Choroid plexus epithelial cell (primary cell): ENCODE measurements around the gene TIGAR.

Experiments used
- DNase-seq: peaks from one replicate; pipeline ENCODE4 v3.0.0-alpha.2; 2010; ENCODE audit warnings: low read depth
- H3K4me3 ChIP-seq: 2 replicates; pipeline ENCODE4 v1.5.1; 2011; ENCODE audit warnings: low read depth, mild to moderate bottlenecking, control low read depth, low read length, moderate library complexity
- CTCF ChIP-seq: conservative IDR thresholded peaks from 2 replicates; pipeline ENCODE4 v1.5.1; 2011; ENCODE audit warnings: low read depth, mild to moderate bottlenecking, control low read depth, inconsistent platforms, low read length, moderate library complexity

TIGAR gene

GRCh38 chr12:4289231-4289878, 31.7 kb upstream of the TIGAR start:
- no peak for DNase-seq
- no peak for TF ChIP-seq CTCF
- no peak overlapping the region for H3K4me3 ChIP-seq

GRCh38 chr12:4289998-4290790, 30.8 kb upstream of the TIGAR start:
- H3K4me3 ChIP-seq: no peak overlapping the region
- no peak for TF ChIP-seq CTCF
- no peak for DNase-seq

GRCh38 chr12:4292341-4293073, 28.5 kb upstream of the TIGAR start:
- no peak overlapping the region for H3K4me3 ChIP-seq
- no peak for DNase-seq
- no peak for TF ChIP-seq CTCF

- no peak for TF ChIP-seq CTCF
- H3K4me3 ChIP-seq: no peak overlapping the region
- no peak for DNase-seq
These were observed 27.6 kb upstream of the TIGAR start for GRCh38 chr12:4293299-4293965.

GRCh38 chr12:4293966-4294505, 27.0 kb upstream of the TIGAR start:
- H3K4me3 ChIP-seq: no peak overlapping the region
- no peak for DNase-seq
- no peak for TF ChIP-seq CTCF

- TF ChIP-seq CTCF: no peak
- H3K4me3 ChIP-seq: no peak overlapping the region
- DNase-seq: no peak
These were observed 24.3 kb upstream of the TIGAR start for GRCh38 chr12:4296751-4297150.
